Measurements from ENCODE around the gene NSUN7. TPM values are rescaled to one million over a fixed set of nuclear protein-coding genes. Genes with fewer than 3 reads are reported as not detected.

Gene NSUN7
- total and polyA plus RNA-seq, 3 donors from 2014 or later, result 18.7 to 41.1 (median 33.3) TPM

GRCh38 chr4:40731792-40732245 lies 17.9 kb upstream of the NSUN7 start:
- Histone ChIP-seq H3K4me3 (no peak overlapping the region), H3K27ac (peak overlapping the region in 1 of 2 donors; percentile 39), H3K4me1 (peaks cover 7% of the 10 kb centered on the region), H3K36me3 (ENCODE audit: low read depth, missing control alignments) (no peaks in the 10 kb centered on the region), H3K27me3 (no peaks in the 10 kb centered on the region), H3K9me3 (no peaks in the 10 kb centered on the region)
- intact Hi-C loops (cut with DNase I; ENCODE audit: low total_unique reads), result no loop called here
- TF ChIP-seq POLR2A (IDR thresholded peaks at IDR 0.05) (no peak), CTCF (IDR thresholded peaks at IDR 0.05) (no peak)
- peak; percentile 67 for DNase-seq
- WGBS, 2 donors, result 12 to 18% methylated on average over 6 of the region's 6 CpGs

- DNase-seq, result no peak
- no peaks in the 10 kb centered on the region for H3K9me3 ChIP-seq
- H3K27ac ChIP-seq, result no peak overlapping the region
- WGBS, 2 donors, result 78 to 88% methylated on average over 7 of the region's 7 CpGs
- H3K27me3 ChIP-seq, result no peaks in the 10 kb centered on the region
- TF ChIP-seq CTCF (IDR thresholded peaks at IDR 0.05) (no peak), POLR2A (IDR thresholded peaks at IDR 0.05) (no peak)
- intact Hi-C loops (cut with DNase I; ENCODE audit: low total_unique reads), result no loop called here
- no peak overlapping the region for H3K4me3 ChIP-seq
- peaks cover 7% of the 10 kb centered on the region for H3K4me1 ChIP-seq
- no peaks in the 10 kb centered on the region for H3K36me3 ChIP-seq (ENCODE audit: low read depth, missing control alignments)
Observed at GRCh38 chr4:40733752-40734151, 16.0 kb upstream of the NSUN7 start.

GRCh38 chr4:40734497-40734896 lies 15.3 kb upstream of the NSUN7 start:
- TF ChIP-seq CTCF (IDR thresholded peaks at IDR 0.05) (no peak), POLR2A (IDR thresholded peaks at IDR 0.05) (no peak)
- Histone ChIP-seq H3K36me3 (ENCODE audit: low read depth, missing control alignments) (no peaks in the 10 kb centered on the region), H3K27ac (no peak overlapping the region), H3K4me1 (peaks cover 7% of the 10 kb centered on the region), H3K27me3 (no peaks in the 10 kb centered on the region), H3K4me3 (no peak overlapping the region), H3K9me3 (no peaks in the 10 kb centered on the region)
- 79 to 87% methylated on average over 5 of the region's 5 CpGs for WGBS, 2 donors
- DNase-seq, result no peak
- intact Hi-C loops (cut with DNase I; ENCODE audit: low total_unique reads), result no loop called here

GRCh38 chr4:40736910-40737309 lies 12.8 kb upstream of the NSUN7 start:
- Histone ChIP-seq H3K27me3 (no peaks in the 10 kb centered on the region), H3K4me3 (no peak overlapping the region), H3K9me3 (no peaks in the 10 kb centered on the region), H3K27ac (no peak overlapping the region), H3K4me1 (peaks cover under 1% of the 10 kb centered on the region), H3K36me3 (ENCODE audit: low read depth, missing control alignments) (no peaks in the 10 kb centered on the region)
- DNase-seq, result no peak
- 88 to 90% methylated on average over 1 of the region's 1 CpG for WGBS, 2 donors
- TF ChIP-seq CTCF (IDR thresholded peaks at IDR 0.05), result peak in 1 of 3 experiments; percentile 15
- no peak for TF ChIP-seq POLR2A (IDR thresholded peaks at IDR 0.05)
- intact Hi-C loops (cut with DNase I; ENCODE audit: low total_unique reads), result no loop called here

GRCh38 chr4:40737879-40738278 lies 11.9 kb upstream of the NSUN7 start:
- TF ChIP-seq POLR2A (IDR thresholded peaks at IDR 0.05) (no peak), CTCF (IDR thresholded peaks at IDR 0.05) (no peak)
- Histone ChIP-seq H3K27ac (no peak overlapping the region), H3K4me1 (no peaks in the 10 kb centered on the region), H3K27me3 (no peaks in the 10 kb centered on the region), H3K4me3 (no peak overlapping the region), H3K9me3 (no peaks in the 10 kb centered on the region), H3K36me3 (ENCODE audit: low read depth, missing control alignments) (no peaks in the 10 kb centered on the region)
- DNase-seq, result no peak
- intact Hi-C loops (cut with DNase I; ENCODE audit: low total_unique reads), result no loop called here
- WGBS, 2 donors, result 74 to 90% methylated on average over 2 of the region's 2 CpGs

All from testis (tissue), 3 donors.